SKM-1 treated with dmso at 0.1 percent for 144 hours (cell line): ENCODE measurements around the gene MYO10.

Source experiments
- DNase-seq: peaks from one replicate; lab custom pipeline; 2025; ENCODE audit not compliant: unreplicated experiment; lab: John Stamatoyannopoulos, UW

Gene MYO10

DNA sequence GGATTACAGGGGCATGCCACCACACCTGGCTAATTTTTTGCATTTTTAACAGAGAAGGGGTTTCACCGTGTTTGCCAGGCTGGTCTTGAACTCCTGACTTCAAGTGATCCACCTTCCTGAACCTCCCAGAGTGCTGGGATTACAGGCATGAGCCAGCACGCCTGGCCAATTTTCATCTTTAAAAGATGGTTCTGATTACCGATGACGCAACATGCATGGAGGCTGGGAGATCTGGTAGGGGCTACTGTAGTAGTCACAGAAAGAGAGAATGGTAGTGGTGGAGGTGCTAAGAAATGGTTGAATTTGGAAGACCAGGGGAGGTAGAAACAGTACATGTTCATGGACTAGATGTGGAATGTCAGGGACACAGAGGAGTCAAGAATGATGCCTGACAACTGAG is 296.9 kb downstream of the MYO10 start:
- DNase-seq, result no peak

DNA sequence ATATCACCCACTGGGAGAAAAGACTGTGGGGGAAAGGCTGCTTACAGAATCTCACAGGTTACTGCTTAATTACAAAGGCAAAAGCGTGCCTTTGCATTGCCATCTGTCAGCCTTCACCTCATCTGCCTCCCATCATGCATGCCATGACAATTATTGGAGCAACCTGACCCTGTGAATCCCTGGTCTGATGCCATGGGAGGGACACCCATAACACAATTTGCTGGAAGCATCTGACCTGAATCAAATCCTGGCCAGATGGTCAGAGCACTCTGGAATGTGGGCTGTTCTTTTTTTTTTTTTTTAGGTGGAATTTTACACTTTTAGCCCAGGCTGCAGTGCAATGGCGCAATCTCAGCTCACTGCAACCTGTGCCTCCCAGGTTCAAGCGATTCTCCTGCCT is 307.7 kb downstream of the MYO10 start:
- no peak for DNase-seq

DNA sequence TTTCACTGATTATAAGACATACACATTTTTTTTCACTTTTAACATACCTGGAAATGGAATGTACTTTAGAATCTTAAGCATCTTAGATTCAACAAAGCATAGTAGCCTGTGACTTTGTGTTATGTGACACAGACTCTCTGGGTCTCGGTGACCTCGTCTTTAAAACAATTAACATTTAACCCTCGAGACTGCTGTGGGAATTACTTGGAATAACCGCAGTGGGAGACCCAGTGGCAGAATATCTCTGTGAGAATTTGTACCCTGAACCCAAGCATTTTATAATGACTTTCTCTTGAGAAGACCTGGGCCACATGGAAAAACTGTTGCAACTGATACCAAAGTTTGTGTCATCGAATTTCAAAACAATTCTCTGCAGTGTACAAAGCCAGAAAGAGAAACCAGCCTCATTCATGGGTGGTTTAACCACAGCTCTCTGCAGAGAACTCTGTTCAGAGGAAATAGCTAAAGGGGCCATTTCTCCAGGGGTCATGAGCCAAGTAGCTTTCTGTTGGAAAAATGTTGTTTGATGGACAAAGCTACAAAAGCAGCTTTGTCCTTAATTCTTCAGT is 309.3 kb downstream of the MYO10 start:
- DNase-seq, result peak; percentile 89

DNA sequence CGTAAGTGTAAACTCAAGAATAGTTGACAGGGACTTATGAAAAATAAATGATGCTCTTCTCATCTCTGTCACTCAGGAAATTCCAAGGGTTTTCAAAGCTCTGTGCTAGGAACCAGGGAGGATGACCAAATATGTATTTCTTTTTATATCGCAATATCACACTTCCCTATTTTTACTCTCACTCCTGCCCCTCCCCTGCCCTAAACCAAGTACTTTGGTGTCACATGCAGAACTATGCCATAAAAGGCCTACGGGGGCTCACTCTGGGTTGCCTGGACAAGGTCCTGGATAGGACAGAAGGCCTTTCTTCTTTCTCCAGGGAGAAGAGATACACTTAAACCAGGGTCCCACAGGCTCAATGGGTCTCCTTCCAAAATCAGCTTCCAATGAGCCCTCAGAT is 311.0 kb downstream of the MYO10 start:
- peak; percentile 85 for DNase-seq

DNA sequence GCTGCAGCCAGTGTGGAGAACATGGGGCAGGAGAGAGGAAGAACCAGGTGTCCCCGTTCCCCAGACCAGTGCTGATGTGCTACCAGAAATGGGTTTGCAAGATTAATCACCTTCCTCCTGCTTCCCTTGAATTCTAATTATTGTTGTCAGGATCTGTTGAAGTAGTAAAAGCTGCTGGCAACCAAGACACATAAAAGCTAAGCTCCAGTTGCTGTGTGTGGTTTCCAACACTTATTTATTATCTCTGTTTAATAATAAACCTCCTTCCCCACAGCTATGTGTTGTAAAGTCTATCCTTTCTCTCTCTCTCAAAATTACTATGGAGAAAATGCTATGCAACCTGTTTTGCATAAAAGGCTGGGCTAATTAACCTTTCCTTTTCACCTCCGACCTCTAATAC is 317.0 kb downstream of the MYO10 start:
- DNase-seq, result no peak

DNA sequence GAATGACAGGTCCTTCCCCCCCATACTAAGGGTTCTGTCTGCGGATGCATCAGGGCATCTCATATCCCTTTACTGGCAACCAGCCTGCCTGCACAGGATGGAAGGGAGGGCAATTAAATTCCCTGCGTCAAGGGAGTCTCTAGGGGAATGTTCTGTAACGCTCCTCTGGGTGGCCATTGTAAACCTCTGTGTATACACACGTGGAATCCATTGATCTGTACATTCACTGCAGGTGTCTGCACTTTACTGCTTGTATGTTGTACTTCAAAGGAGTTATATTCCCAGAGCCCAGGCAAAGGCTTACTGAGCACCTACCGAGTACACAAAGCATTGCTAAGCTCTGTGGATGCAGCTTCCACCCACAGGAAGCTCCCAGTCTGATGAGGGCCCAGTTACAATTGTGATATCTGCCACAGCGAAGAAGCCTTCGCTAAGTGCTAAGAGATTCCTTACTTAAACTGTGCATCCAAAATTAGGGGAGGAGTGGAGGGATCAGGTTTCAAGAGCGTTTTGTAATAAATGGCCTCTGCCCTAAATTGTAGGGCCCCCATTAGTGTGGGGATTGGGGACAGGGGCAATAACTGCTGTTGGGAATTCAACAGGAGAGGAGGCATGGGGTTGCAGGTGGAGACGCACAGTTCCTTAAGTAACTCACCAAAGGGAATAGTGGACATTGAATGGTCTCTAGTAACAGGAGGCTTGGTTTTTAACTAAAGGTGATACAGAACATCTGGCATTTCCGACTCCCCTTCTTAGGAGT is 317.8 kb downstream of the MYO10 start:
- no peak for DNase-seq

DNA sequence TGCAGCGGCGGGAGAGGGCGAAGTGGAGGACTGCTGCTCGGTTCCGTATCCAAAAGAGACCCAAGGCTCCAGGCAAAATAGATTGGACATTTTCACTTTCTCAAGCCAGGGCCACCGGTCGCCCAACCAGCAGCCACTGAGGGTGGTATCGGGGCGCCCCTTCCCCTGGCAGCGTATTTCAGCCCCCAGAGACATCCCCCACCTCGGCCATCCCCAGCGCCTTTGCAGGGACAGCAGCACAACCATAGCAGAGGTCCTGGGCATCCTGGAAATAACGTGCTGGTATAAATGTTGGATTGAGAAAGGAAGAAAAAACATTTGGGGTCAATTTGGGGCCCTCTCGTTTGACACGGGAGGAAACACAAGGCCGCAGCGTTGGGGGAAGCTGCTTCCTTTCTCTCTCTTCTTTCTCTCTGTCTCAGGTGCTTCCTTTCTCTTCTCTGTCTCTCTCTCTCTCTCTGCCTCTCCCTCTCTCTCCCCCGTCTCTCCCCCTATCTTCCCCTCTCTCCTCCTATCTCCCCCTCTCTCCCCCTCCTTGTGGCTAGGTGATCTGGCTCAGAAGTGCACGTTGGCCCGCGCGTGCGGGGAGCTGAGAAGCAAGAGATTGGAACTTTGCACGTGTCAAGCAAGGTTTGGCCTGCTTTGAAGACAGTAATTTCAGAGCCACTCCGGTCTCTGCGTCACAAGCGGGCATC is 318.7 kb downstream of the MYO10 start:
- DNase-seq, result no peak

DNA sequence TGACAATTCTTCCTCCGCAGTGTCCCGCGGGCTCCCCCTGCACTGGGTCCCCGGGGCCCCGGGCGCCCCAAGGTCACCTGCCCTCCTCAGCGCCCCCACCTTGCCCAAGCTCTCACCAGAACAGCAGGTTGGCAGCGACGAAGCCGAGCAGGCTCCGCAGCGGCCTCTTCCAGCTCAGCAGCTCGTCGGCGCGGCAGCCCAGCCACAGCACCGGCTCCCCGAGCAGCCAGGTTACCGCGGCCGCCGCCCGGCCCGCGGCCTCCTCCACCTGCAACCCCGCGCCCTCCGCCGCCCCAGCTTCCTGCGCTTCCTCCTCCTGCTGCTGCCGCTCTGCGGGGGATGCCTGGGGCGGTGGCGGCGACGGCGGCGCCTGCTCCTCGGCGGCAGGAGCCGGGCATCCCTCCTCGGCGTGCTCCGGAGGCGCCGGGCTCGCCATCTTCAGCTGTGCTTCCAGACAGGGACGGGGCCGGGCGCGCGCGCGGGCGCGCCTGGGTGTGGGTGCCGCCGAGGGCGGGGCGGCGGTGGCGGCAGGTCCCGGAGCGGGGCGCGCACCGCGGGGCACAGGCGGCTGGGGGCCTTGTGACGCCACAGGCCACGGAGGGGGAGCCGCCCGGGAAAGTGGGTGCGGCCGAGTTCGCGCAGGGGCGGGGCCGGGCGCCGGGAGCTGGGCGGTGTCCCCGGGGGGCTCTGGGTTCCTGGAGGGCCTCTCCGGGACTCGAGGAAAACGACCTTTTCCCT is 319.4 kb downstream of the MYO10 start, which contains the start of gene RETREG1:
Gene RETREG1, minus strand, starts transcription at position 462 of the 738 bp plus-strand sequence. Its CDS starts 26 bp downstream, at position 436.
- DNase-seq, result no peak

DNA sequence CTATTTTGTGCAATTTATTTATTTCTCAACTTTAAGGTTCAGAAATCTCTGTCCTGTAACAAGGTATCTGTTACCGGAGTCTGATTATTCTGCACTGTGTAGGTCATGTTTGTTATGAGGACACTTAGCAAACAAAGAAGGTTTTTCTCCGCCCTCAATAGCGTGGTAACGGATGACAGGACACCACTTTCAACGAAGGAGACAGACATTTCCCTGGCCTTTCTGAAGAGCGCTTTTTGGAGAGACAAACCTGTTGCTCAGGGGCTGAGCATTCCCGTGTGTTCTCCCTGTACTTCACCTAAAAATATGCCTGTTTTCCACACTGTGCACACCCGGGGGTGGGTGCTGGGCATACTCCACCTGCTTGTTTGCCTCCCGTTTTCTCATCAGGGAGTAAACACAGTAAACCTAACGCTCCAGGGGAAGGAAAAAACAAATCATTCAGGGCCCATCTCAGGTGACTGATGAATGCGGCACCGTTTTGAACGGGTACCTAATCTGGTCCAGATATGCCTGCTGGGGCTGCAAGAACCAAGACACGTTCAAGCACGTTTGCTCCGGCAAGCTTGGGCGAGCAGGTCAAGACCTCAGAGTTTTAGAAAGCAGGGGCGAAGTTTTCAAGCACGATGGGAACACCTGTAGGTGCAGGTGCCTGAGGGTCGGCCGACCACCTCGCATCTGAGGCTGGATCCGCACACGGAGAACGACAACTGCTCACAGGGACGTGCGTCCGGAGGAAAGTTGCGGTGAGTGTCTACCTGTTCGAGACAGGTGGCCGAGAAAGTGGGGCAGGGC is 320.1 kb downstream of the MYO10 start:
- no peak for DNase-seq

DNA sequence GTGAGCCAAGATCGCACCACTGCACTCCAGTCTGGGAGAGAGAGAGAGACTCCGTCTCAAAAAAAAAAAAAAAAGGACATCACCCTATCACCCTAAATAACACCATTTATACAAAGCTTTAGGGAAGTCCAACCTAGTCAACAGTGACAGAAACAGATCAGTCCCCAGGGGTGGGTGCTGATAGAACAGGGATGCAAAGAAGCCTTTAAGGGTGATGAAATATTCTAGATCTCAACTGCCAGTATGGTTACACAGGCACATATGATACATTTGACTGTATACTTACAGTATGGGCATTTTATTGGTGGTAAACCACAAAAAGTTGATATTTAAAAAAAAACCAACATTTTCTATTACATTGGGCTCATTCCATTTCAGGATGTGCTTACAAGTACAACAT is 324.1 kb downstream of the MYO10 start:
- DNase-seq, result no peak
